HG03378 (cell line): ENCODE measurements around the gene ERBB2.

Experiments used
- ATAC-seq: cut with Tn5 transposase; IDR thresholded peaks from one replicate; pipeline ENCODE4 v1.9.1; 2021; ENCODE audit warnings: mild to moderate bottlenecking, moderate library complexity; ENCODE audit not compliant: unreplicated experiment

ERBB2 gene

GRCh38 chr17:39665642-39666224 is 34.1 kb upstream of the ERBB2 start:
- ATAC-seq, result no peak

- no peak for ATAC-seq
These were observed 33.6 kb upstream of the ERBB2 start for GRCh38 chr17:39666231-39666600.

- ATAC-seq, result no peak
These were observed 33.1 kb upstream of the ERBB2 start for GRCh38 chr17:39666601-39667261.

GRCh38 chr17:39667262-39667944 is 32.5 kb upstream of the ERBB2 start:
- ATAC-seq, result no peak

- ATAC-seq, result no peak
These were observed 31.6 kb upstream of the ERBB2 start, which contains the start of gene PNMT for GRCh38 chr17:39667945-39668924. Gene PNMT (plus strand): TSS chr17:39668453. CDS start chr17:39668476, 23 bp downstream.

GRCh38 chr17:39669897-39670735 is 29.7 kb upstream of the ERBB2 start:
- ATAC-seq, result no peak

- no peak for ATAC-seq
These were observed 29.1 kb upstream of the ERBB2 start for GRCh38 chr17:39670746-39671145.

GRCh38 chr17:39671651-39672521 is 28.0 kb upstream of the ERBB2 start:
- ATAC-seq, result no peak

- ATAC-seq, result no peak
These were observed 27.1 kb upstream of the ERBB2 start for GRCh38 chr17:39672522-39673334.

- no peak for ATAC-seq
These were observed 26.4 kb upstream of the ERBB2 start for GRCh38 chr17:39673335-39674081.

GRCh38 chr17:39674179-39674578 is 25.7 kb upstream of the ERBB2 start:
- ATAC-seq, result no peak

GRCh38 chr17:39674702-39675389 is 25.0 kb upstream of the ERBB2 start:
- no peak for ATAC-seq

GRCh38 chr17:39675390-39676082 is 24.3 kb upstream of the ERBB2 start:
- no peak for ATAC-seq

- no peak for ATAC-seq
These were observed 23.6 kb upstream of the ERBB2 start for GRCh38 chr17:39676198-39676819.

GRCh38 chr17:39677072-39677471 is 22.8 kb upstream of the ERBB2 start:
- ATAC-seq, result no peak
